NB4 (cell line): Measurements from ENCODE around the gene ZNF566.
"Not testable (repeated sequence)": the region's sequence is repeated elsewhere in the genome, so short reads cannot be mapped to it uniquely, and the experiment has no call there.

ENCODE experiments used
- MAX ChIP-seq: IDR thresholded peaks from 2 replicates; pipeline ENCODE4 v1.6.1; 2011; ENCODE audit warnings: low read depth, low read length
- MYC ChIP-seq: IDR thresholded peaks from 2 replicates; pipeline ENCODE4 v1.6.1; 2011; ENCODE audit warnings: low read depth, low read length
- POLR2A ChIP-seq: IDR thresholded peaks from 2 replicates; pipeline ENCODE4 v1.6.1; 2011; ENCODE audit warnings: mild to moderate bottlenecking; ENCODE audit not compliant: insufficient read length; ENCODE audit errors: extremely low read depth
- TF ChIP-seq, protein P1 (sequence below): IDR thresholded peaks from one replicate; pipeline ENCODE4 v1.5.1; 2012; ENCODE audit warnings: low read depth, low read length

DNA sequence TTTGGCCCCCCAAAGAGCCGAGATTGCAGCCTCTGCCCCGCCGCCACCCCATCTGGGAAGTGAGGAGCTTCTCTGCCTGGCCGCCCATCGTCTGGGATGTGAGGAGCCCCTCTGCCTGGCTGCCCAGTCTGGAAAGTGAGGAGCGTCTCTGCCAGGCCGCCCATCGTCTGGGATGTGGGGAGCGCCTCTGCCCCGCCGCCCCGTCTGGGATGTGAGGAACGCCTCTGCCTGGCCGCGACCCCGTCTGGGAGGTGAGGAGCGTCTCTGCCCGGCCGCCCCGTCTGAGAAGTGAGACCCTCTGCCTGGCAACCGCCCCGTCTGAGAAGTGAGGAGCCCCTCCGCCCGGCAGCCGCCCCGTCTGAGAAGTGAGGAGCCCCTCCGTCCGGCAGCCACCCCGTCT lies 1.5 kb upstream of the ZNF566 start:
- TF ChIP-seq, protein P1, sequence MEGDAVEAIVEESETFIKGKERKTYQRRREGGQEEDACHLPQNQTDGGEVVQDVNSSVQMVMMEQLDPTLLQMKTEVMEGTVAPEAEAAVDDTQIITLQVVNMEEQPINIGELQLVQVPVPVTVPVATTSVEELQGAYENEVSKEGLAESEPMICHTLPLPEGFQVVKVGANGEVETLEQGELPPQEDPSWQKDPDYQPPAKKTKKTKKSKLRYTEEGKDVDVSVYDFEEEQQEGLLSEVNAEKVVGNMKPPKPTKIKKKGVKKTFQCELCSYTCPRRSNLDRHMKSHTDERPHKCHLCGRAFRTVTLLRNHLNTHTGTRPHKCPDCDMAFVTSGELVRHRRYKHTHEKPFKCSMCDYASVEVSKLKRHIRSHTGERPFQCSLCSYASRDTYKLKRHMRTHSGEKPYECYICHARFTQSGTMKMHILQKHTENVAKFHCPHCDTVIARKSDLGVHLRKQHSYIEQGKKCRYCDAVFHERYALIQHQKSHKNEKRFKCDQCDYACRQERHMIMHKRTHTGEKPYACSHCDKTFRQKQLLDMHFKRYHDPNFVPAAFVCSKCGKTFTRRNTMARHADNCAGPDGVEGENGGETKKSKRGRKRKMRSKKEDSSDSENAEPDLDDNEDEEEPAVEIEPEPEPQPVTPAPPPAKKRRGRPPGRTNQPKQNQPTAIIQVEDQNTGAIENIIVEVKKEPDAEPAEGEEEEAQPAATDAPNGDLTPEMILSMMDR: not testable (repeated sequence)
- TF ChIP-seq POLR2A, MYC, MAX: not testable (repeated sequence)
